Tibial nerve (tissue), 4 donors: Measurements from ENCODE around the gene PMP22.

ENCODE experiments used
- EP300 ChIP-seq, 2 donors: sonication (generic); formaldehyde crosslinking; IDR thresholded peaks; one replicate each; pipeline ENCODE4 v1.6.1; 2017; ENCODE audit warnings: antibody characterized with exemption in 2 of 2, mild to moderate bottlenecking in 1 of 2
- POLR2A ChIP-seq, 2 donors: fragments of 450-650 bp; IDR thresholded peaks; one replicate each; pipeline ENCODE4 v1.6.1; 2017; ENCODE audit warnings: antibody characterized with exemption in 2 of 2, mild to moderate bottlenecking in 2 of 2, moderate library complexity in 2 of 2
- TF ChIP-seq, protein P1 (sequence below), 5 experiments: fragments of 200-600 bp in 3 of 5; fragments of 450-650 bp in 2 of 5; sonication (generic) in 3 of 5; IDR thresholded peaks; one replicate each; pipeline ENCODE4 v1.5.1; 2016 to 2019; ENCODE audit warnings: antibody characterized with exemption in 5 of 5, mild to moderate bottlenecking in 3 of 5, moderate library complexity in 2 of 5

DNA sequence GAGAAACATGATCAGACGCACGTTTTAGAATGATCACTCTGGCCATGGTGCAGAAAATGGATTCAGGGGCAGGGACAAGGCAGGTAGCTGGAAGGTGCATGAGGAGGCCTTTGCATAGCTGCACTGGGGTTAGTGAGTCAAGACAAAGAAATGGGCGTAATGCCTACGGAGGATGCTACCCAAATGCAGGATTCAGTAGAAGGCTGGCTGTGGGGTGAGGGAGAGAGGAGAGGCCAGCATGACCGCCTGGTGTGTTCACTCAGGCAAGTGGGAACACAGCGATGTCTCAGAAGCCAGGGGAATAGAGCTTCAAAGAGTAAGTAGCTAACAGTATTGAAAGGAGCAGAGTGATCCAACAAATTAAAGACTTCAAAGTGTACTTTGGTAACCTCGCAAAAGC lies 31.2 kb downstream of the PMP22 start:
- TF ChIP-seq, protein P1, sequence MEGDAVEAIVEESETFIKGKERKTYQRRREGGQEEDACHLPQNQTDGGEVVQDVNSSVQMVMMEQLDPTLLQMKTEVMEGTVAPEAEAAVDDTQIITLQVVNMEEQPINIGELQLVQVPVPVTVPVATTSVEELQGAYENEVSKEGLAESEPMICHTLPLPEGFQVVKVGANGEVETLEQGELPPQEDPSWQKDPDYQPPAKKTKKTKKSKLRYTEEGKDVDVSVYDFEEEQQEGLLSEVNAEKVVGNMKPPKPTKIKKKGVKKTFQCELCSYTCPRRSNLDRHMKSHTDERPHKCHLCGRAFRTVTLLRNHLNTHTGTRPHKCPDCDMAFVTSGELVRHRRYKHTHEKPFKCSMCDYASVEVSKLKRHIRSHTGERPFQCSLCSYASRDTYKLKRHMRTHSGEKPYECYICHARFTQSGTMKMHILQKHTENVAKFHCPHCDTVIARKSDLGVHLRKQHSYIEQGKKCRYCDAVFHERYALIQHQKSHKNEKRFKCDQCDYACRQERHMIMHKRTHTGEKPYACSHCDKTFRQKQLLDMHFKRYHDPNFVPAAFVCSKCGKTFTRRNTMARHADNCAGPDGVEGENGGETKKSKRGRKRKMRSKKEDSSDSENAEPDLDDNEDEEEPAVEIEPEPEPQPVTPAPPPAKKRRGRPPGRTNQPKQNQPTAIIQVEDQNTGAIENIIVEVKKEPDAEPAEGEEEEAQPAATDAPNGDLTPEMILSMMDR (IDR thresholded peaks at IDR 0.05), result no peak
- TF ChIP-seq POLR2A (IDR thresholded peaks at IDR 0.05) (no peak), EP300 (IDR thresholded peaks at IDR 0.05) (no peak)
